Psoas muscle (tissue), 8 donors: ENCODE measurements around the gene CEP72. TPM values are rescaled to one million over a fixed set of nuclear protein-coding genes. Genes with fewer than 3 reads are reported as not detected.

ENCODE experiments used
- ATAC-seq, 4 donors: fragments of 200-7000 bp; cut with Tn5 transposase; one replicate each; pipeline ENCODE4 v1.9.1; 2020; ENCODE audit warnings: moderate library complexity in 3 of 4, mild to moderate bottlenecking in 2 of 4
- DNase-seq, 2 donors: peaks; one replicate each; pipeline ENCODE4 v3.0.0-alpha.2; 2020
- H3K27ac ChIP-seq: fragments of 200-600 bp; one replicate; pipeline ENCODE4 v1.8.0; 2022
- H3K27me3 ChIP-seq, 3 donors: fragments of 200-600 bp in 1 of 3; one replicate each; pipeline versions ENCODE4 v1.6.1 to v1.8.0; 2013 to 2022; ENCODE audit warnings: low read length in 2 of 3, mild to moderate bottlenecking in 2 of 3, moderate library complexity in 1 of 3; ENCODE audit not compliant: insufficient read depth in 3 of 3
- H3K36me3 ChIP-seq, 2 donors: fragments of 200-600 bp in 1 of 2; one replicate each; pipeline versions ENCODE4 v1.6.1 to v1.8.0; 2013 to 2022; ENCODE audit warnings: low read depth in 1 of 2, mild to moderate bottlenecking in 1 of 2, moderate library complexity in 1 of 2; ENCODE audit not compliant: insufficient read depth in 1 of 2
- H3K4me1 ChIP-seq: fragments of 200-600 bp; one replicate; pipeline ENCODE4 v1.8.0; 2022
- H3K4me3 ChIP-seq: fragments of 200-600 bp; one replicate; pipeline ENCODE4 v1.8.0; 2022; ENCODE audit warnings: mild to moderate bottlenecking
- H3K9me3 ChIP-seq: fragments of 200-600 bp; one replicate; pipeline ENCODE4 v1.8.0; 2022
- CTCF ChIP-seq: fragments of 200-600 bp; IDR thresholded peaks from one replicate; pipeline ENCODE4 v1.8.0; 2022; ENCODE audit warnings: antibody characterized with exemption
- WGBS, 3 donors: extraction: QIAGEN DNeasy Blood & Tissue Kit; methylation state at CpG; one replicate each; pipeline versions ENCODE4 v1.1.6 to v1.1.7; 2013; 5-methylcytosine and 5-hydroxymethylcytosine counted together
- intact Hi-C, 2 donors: fragments of 100-400 bp; cut with DNase I; formaldehyde crosslinking; loops; one replicate each; pipeline versions ENCODE4 v1.11.0 to v1.14.2; 2022
- polyA plus RNA-seq, 3 donors: library from polyadenylated mRNA; stranded (reverse); fragments of 200-250 nt; gene quantifications; one replicate each; pipeline ENCODE4 v1.2.3, GENCODE V29; 2013
- total RNA-seq, 4 donors: library from RNA; stranded (reverse); fragmentation: NEBNext Ultra II Directional in 2 of 4; extraction: Animal tissue kit (Norgen Biotek cat#: 25700) in 2 of 4; gene quantifications; one replicate each; pipeline versions ENCODE4 v1.2.1 to v1.2.4, GENCODE V29; 2021 to 2023
- donor health status: healthy with polysubstance abuse.
- donor health status: DM: no; HTN: no; CAD: no; lungs with moderate emphysema.
- donor health status: Bipolar disorder and iron deficiency.
- donor health status: healthy.
- donor health status: DM: yes; HTN: yes; CAD: no.
- donor health status: DM: no; HTN: no; CAD: no.
- donor health status: DM: no; HTN: no; CAD: no.
- donor health status: DM: yes; HTN: yes; CAD: no.

Gene CEP72
- total and polyA plus RNA-seq, 7 donors = 0.43 to 2.4 (median 0.71) TPM

GRCh38 chr5:640461-641330 lies 28.6 kb downstream of the CEP72 start:
- no peaks in the 10 kb centered on the region for H3K4me1 ChIP-seq
- TF ChIP-seq CTCF = no peak
- no peak for ATAC-seq
- peaks cover 0 to 26% of the 10 kb centered on the region in 2 donors for H3K36me3 ChIP-seq
- H3K4me3 ChIP-seq = no peak overlapping the region
- peaks cover 5% of the 10 kb centered on the region for H3K9me3 ChIP-seq
- intact Hi-C loops = no loop called here
- peak in 1 of 2 donors; percentile 46 for DNase-seq
- no peak overlapping the region for H3K27ac ChIP-seq
- 89 to 92% (median 92%) methylated on average over 35 of the region's 35 CpGs for WGBS, 3 donors
- H3K27me3 ChIP-seq = no peaks in the 10 kb centered on the region

DNA sequence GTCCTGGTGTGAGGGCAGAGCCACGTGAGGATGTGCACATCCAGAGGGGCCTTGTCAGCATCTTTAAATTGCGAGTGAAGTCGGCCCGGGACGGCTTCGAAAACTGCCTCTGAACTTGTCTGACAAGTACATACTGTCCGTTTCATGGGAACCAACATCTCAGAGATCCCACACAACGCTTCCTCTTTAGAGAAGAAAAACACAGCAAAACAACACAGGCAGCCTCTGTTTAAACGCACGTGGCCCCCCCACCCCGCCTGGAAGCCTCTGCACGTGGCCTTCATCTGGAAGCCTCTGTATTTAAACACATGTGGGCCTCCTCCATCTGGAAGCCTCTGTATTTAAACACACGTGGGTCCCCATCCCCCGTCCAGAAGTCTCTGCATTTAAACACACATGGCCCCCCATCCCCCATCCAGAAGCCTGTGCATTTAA lies 29.2 kb downstream of the CEP72 start:
- peaks cover 0 to 21% of the 10 kb centered on the region in 2 donors for H3K36me3 ChIP-seq
- no peaks in the 10 kb centered on the region for H3K27me3 ChIP-seq
- intact Hi-C loops = no loop called here
- H3K4me3 ChIP-seq = no peak overlapping the region
- TF ChIP-seq CTCF = no peak
- H3K27ac ChIP-seq = no peak overlapping the region
- no peaks in the 10 kb centered on the region for H3K4me1 ChIP-seq
- DNase-seq (no peak), ATAC-seq (no peak)
- 87 to 91% (median 89%) methylated on average over 14 of the region's 14 CpGs for WGBS, 3 donors
- no peaks in the 10 kb centered on the region for H3K9me3 ChIP-seq

DNA sequence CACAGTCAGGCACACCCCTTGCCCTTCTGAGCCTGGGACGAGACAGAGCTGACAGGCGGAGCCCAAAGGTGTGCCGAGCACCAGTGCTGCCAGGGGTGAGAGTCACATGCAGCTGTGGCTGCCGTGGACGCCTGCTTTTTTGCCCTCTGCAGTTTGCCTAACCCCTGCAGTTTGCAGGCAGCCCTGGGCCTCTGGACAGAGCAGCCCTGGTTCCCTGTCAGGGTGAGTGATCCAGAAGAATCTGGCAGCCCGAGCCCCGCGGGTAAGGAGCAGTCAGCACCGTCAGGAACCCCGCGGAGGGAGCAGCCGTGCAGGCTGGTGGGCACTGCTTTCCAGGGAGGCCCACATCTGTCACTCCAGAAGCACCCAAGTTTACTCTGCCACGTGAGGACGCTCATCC lies 30.3 kb downstream of the CEP72 start:
- Histone ChIP-seq H3K4me3 (no peak overlapping the region), H3K4me1 (no peaks in the 10 kb centered on the region), H3K36me3 (peaks cover 0 to 21% of the 10 kb centered on the region in 2 donors), H3K27ac (no peak overlapping the region), H3K9me3 (no peaks in the 10 kb centered on the region), H3K27me3 (no peaks in the 10 kb centered on the region)
- ATAC-seq (no peak), DNase-seq (peak in 1 of 2 donors; percentile 26)
- TF ChIP-seq CTCF = no peak
- 81 to 87% (median 82%) methylated on average over 14 of the region's 14 CpGs for WGBS, 3 donors
- intact Hi-C loops = no loop called here

DNA sequence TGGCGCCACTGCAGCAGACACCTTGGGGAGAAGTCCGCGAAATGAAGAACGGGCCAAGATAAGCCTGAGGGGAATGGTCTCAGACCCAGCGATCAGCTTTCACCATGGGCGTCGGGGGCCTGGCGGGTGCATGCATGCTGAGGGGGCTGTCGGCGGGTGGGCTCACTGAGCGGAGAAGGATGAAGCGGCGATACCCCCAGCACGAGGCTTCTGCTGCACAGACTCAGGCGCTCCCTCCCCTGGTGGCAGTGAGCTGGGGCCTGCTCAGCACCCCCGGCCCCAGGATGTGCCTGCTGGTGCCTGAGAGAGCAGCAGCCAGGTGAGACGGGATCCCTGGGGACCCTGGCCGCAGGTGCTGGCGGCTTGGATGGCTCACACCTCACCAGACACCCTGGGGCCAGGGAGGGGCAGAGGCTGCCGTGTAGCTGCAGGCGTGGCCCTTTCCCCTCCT lies 31.2 kb downstream of the CEP72 start:
- whole genome bisulfite sequencing, 3 donors = 90 to 94% (median 93%) methylated on average over 21 of the region's 21 CpGs
- DNase-seq = peak in 1 of 2 donors; percentile 34
- no peaks in the 10 kb centered on the region for H3K4me1 ChIP-seq
- no peak overlapping the region for H3K4me3 ChIP-seq
- no peaks in the 10 kb centered on the region for H3K27me3 ChIP-seq
- no peak overlapping the region for H3K27ac ChIP-seq
- no peak for TF ChIP-seq CTCF
- peaks cover 0 to 20% of the 10 kb centered on the region in 2 donors for H3K36me3 ChIP-seq
- intact Hi-C loops = no loop called here
- ATAC-seq = no peak
- no peaks in the 10 kb centered on the region for H3K9me3 ChIP-seq
